Liver (tissue), 9 donors: ENCODE measurements around the gene NPIPB2. TPM values are rescaled to one million over a fixed set of nuclear protein-coding genes. Genes with fewer than 3 reads are reported as not detected.

ENCODE experiments used
- DNase-seq: peaks from one replicate; pipeline ENCODE4 v3.0.0-alpha.2; 2017; ENCODE audit warnings: low spot score
- H3K27ac ChIP-seq, 2 donors: one replicate each; pipeline ENCODE4 v1.7.0; 2013; ENCODE audit warnings: inconsistent platforms in 2 of 2, low read length in 2 of 2, control low read depth in 1 of 2, low read depth in 1 of 2, mild to moderate bottlenecking in 1 of 2
- H3K27me3 ChIP-seq, 4 donors: one replicate each; pipeline versions ENCODE4 v1.6.1 to v1.7.0; 2013; ENCODE audit warnings: low read length in 3 of 4, inconsistent platforms in 1 of 4, mild to moderate bottlenecking in 1 of 4, moderate library complexity in 1 of 4; ENCODE audit not compliant: control insufficient read depth in 4 of 4, insufficient read depth in 4 of 4
- H3K36me3 ChIP-seq, 4 donors: one replicate each; pipeline versions ENCODE4 v1.6.1 to v1.7.0; 2013; ENCODE audit warnings: low read length in 3 of 4, mild to moderate bottlenecking in 3 of 4, low read depth in 1 of 4, moderate library complexity in 1 of 4; ENCODE audit not compliant: control insufficient read depth in 4 of 4, insufficient read depth in 3 of 4
- H3K4me1 ChIP-seq, 4 donors: one replicate each; pipeline versions ENCODE4 v1.6.1 to v1.7.0; 2013; ENCODE audit warnings: low read length in 3 of 4, mild to moderate bottlenecking in 3 of 4, moderate library complexity in 1 of 4; ENCODE audit not compliant: control insufficient read depth in 4 of 4, insufficient read depth in 4 of 4
- H3K4me3 ChIP-seq, 3 donors: one replicate each; pipeline versions ENCODE4 v1.6.1 to v1.7.0; 2013; ENCODE audit warnings: low read length in 3 of 3, control low read depth in 1 of 3, low read depth in 1 of 3, mild to moderate bottlenecking in 1 of 3
- H3K9ac ChIP-seq, 2 donors: one replicate each; pipeline ENCODE4 v1.7.0; 2013; ENCODE audit warnings: low read length in 2 of 2, mild to moderate bottlenecking in 2 of 2, moderate library complexity in 2 of 2, control low read depth in 1 of 2, low read depth in 1 of 2
- H3K9me3 ChIP-seq, 4 donors: one replicate each; pipeline versions ENCODE4 v1.6.1 to v1.7.0; 2013; ENCODE audit warnings: low read length in 3 of 4; ENCODE audit not compliant: control insufficient read depth in 4 of 4
- EGR1 ChIP-seq, 2 donors: IDR thresholded peaks; 2 replicates each; pipeline ENCODE4 v1.6.1; 2016 to 2018; ENCODE audit warnings: antibody characterized with exemption in 2 of 2, low read depth in 2 of 2
- FOXA2 ChIP-seq: IDR thresholded peaks from 2 replicates; pipeline ENCODE4 v1.6.1; 2016; ENCODE audit warnings: antibody characterized with exemption
- GABPA ChIP-seq, 2 donors: IDR thresholded peaks in 1 of 2; conservative IDR thresholded peaks in 1 of 2; 2 replicates each; pipeline ENCODE4 v1.6.1; 2016; ENCODE audit warnings: antibody characterized with exemption in 2 of 2, mild to moderate bottlenecking in 1 of 2, moderate library complexity in 1 of 2
- HNF4A ChIP-seq, 2 donors: conservative IDR thresholded peaks; 2 replicates each; pipeline ENCODE4 v1.6.1; 2016; ENCODE audit warnings: antibody characterized with exemption in 2 of 2, mild to moderate bottlenecking in 2 of 2
- JUND ChIP-seq, 2 donors: IDR thresholded peaks; 2 replicates each; pipeline ENCODE4 v1.6.1; 2016; ENCODE audit warnings: antibody characterized with exemption in 2 of 2
- NR2F2 ChIP-seq: IDR thresholded peaks from 2 replicates; pipeline ENCODE4 v1.6.1; 2016; ENCODE audit warnings: antibody characterized with exemption
- RAD21 ChIP-seq, 2 donors: IDR thresholded peaks; 2 replicates each; pipeline ENCODE4 v1.6.1; 2016; ENCODE audit warnings: antibody characterized with exemption in 2 of 2, mild to moderate bottlenecking in 2 of 2
- RXRA ChIP-seq, 2 donors: IDR thresholded peaks; 2 replicates each; pipeline ENCODE4 v1.6.1; 2017 to 2018; ENCODE audit warnings: antibody characterized with exemption in 2 of 2, mild to moderate bottlenecking in 1 of 2
- TAF1 ChIP-seq: conservative IDR thresholded peaks from 2 replicates; pipeline ENCODE4 v1.6.1; 2016; ENCODE audit warnings: antibody characterized with exemption, mild to moderate bottlenecking
- YY1 ChIP-seq: IDR thresholded peaks from 2 replicates; pipeline ENCODE4 v1.6.1; 2016; ENCODE audit warnings: antibody characterized with exemption, mild to moderate bottlenecking
- WGBS: extraction: QIAGEN DNeasy Blood & Tissue Kit; methylation state at CpG from one replicate; pipeline ENCODE4 v1.1.7; 2013; 5-methylcytosine and 5-hydroxymethylcytosine counted together
- polyA plus RNA-seq, 2 donors: library from polyadenylated mRNA; stranded (reverse) in 1 of 2; unstranded in 1 of 2; fragments of 200-250 nt in 1 of 2; fragments of >200 nt in 1 of 2; fragmentation: Nextera tagmentation in 1 of 2; extraction: Ambion mirVana in 1 of 2; gene quantifications; one replicate each; pipeline versions ENCODE4 v1.2.1 to v1.2.3, GENCODE V29; 2013 to 2015
- total RNA-seq, 2 donors: library from RNA; depleted of rRNA; stranded (reverse); fragments of >200 nt; gene quantifications; one replicate each; pipeline ENCODE4 v1.2.3, GENCODE V29; 2014
- TF ChIP-seq, protein P1 (sequence below): IDR thresholded peaks from 2 replicates; pipeline ENCODE4 v1.6.1; 2016; ENCODE audit warnings: antibody characterized with exemption
- TF ChIP-seq, protein P2 (sequence below): IDR thresholded peaks from 2 replicates; pipeline ENCODE4 v1.6.1; 2016; ENCODE audit warnings: antibody characterized with exemption
- TF ChIP-seq, protein P3 (sequence below): fragments of 150-350 bp; IDR thresholded peaks from 2 replicates; pipeline ENCODE4 v1.5.1; 2017; ENCODE audit warnings: improper control_type of control experiment, low read depth, low read length; ENCODE audit not compliant: missing input control
- donor health status: healthy.
- donor health status: healthy.
- donor health status: healthy.
- donor health status: healthy.
- donor health status: healthy.

The NPIPB2 gene
- total and polyA plus RNA-seq, 4 donors = 0.75 to 4.9 (median 3.3) TPM

DNA sequence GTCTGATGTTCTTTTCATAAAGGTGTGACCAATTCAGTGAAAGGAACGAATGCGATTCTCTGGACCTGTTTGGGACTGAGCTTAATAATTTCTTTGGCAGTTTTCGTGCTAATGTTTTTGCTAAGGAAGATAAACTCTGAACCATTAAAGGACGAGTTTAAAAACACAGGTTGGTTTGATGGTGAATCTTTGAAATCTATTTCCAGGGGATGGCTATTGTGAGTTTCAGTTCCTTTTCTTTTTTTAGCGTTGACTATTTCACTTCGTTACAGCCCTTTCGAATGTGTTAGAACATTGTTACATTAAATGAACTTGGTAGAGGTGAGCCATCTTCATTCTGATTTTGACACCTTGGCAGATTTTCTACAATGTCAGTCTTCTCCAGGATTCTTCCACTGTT lies 24.3 kb upstream of the NPIPB2 start:
- H3K4me3 ChIP-seq = no peak overlapping the region
- H3K36me3 ChIP-seq = no peaks in the 10 kb centered on the region
- no peak overlapping the region for H3K27ac ChIP-seq
- TF ChIP-seq EGR1 (IDR thresholded peaks at IDR 0.05; ENCODE audit: low read depth in 2 of 2) = no peak
- TF ChIP-seq HNF4A (conservative IDR thresholded peaks at IDR 0.05) = no peak
- TF ChIP-seq YY1 = no peak
- no peak for TF ChIP-seq RXRA (IDR thresholded peaks at IDR 0.05)
- no peak for TF ChIP-seq TAF1
- TF ChIP-seq GABPA (IDR thresholded peaks at IDR 0.05 in 1 of 2, conservative IDR thresholded peaks at IDR 0.05 in 1 of 2) = no peak
- TF ChIP-seq, protein P1, sequence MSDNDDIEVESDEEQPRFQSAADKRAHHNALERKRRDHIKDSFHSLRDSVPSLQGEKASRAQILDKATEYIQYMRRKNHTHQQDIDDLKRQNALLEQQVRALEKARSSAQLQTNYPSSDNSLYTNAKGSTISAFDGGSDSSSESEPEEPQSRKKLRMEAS = no peak
- TF ChIP-seq, protein P2, sequence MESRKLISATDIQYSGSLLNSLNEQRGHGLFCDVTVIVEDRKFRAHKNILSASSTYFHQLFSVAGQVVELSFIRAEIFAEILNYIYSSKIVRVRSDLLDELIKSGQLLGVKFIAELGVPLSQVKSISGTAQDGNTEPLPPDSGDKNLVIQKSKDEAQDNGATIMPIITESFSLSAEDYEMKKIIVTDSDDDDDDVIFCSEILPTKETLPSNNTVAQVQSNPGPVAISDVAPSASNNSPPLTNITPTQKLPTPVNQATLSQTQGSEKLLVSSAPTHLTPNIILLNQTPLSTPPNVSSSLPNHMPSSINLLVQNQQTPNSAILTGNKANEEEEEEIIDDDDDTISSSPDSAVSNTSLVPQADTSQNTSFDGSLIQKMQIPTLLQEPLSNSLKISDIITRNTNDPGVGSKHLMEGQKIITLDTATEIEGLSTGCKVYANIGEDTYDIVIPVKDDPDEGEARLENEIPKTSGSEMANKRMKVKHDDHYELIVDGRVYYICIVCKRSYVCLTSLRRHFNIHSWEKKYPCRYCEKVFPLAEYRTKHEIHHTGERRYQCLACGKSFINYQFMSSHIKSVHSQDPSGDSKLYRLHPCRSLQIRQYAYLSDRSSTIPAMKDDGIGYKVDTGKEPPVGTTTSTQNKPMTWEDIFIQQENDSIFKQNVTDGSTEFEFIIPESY = no peak
- no peak for TF ChIP-seq NR2F2
- peaks cover 0 to under 1% (median under 1%) of the 10 kb centered on the region in 4 donors for H3K4me1 ChIP-seq
- 85% methylated on average over 7 of the region's 7 CpGs for WGBS
- no peaks in the 10 kb centered on the region for H3K9me3 ChIP-seq
- no peak for DNase-seq
- H3K9ac ChIP-seq = no peak overlapping the region
- H3K27me3 ChIP-seq = no peaks in the 10 kb centered on the region

DNA sequence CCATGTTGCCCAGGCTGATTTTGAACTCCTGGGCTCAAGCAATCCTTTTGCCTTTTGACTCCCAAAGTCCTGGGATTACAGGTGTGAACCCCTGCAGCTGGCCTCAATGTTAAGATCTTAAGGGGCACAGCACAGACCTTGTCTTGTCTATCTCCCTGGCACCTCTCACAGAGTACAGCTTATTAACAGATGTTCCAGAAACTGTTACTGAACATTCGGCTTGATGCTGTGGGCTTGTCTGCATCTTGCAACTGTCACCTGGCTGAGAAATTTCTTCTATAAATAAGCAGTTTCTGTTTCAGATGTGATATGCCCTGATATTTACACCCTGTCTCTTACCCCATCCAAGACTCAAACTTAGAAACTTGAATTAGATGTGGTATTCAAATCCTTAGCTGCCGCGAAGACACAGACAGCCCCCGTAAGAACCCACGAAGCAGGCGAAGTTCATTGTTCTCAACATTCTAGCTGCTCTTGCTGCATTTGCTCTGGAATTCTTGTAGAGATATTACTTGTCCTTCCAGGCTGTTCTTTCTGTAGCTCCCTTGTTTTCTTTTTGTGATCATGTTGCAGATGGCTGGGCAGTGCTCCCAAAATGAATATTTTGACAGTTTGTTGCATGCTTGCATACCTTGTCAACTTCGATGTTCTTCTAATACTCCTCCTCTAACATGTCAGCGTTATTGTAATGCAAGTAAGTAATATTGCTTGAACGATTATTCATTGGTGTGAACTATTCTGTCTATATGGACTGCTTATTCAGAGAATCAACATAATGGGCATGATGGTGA lies 23.1 kb upstream of the NPIPB2 start, which contains the start of gene TNFRSF17:
TSS of gene TNFRSF17 (plus strand) at position 450 of the 791 bp plus-strand sequence. CDS start at position 565, 115 bp downstream.
- WGBS = 86% methylated on average over 9 of the region's 9 CpGs
- H3K9me3 ChIP-seq = no peaks in the 10 kb centered on the region
- H3K9ac ChIP-seq = no peak within 1 kb of the TSS
- no peaks in the 10 kb centered on the region for H3K27me3 ChIP-seq
- no peak within 1 kb of the TSS for H3K4me3 ChIP-seq
- H3K4me1 ChIP-seq = peaks cover 0 to 3% (median under 1%) of the 10 kb centered on the region in 4 donors
- TF ChIP-seq, protein P1 = no peak
- no peak for TF ChIP-seq YY1
- TF ChIP-seq GABPA (IDR thresholded peaks at IDR 0.05 in 1 of 2, conservative IDR thresholded peaks at IDR 0.05 in 1 of 2) = no peak
- TF ChIP-seq, protein P3, sequence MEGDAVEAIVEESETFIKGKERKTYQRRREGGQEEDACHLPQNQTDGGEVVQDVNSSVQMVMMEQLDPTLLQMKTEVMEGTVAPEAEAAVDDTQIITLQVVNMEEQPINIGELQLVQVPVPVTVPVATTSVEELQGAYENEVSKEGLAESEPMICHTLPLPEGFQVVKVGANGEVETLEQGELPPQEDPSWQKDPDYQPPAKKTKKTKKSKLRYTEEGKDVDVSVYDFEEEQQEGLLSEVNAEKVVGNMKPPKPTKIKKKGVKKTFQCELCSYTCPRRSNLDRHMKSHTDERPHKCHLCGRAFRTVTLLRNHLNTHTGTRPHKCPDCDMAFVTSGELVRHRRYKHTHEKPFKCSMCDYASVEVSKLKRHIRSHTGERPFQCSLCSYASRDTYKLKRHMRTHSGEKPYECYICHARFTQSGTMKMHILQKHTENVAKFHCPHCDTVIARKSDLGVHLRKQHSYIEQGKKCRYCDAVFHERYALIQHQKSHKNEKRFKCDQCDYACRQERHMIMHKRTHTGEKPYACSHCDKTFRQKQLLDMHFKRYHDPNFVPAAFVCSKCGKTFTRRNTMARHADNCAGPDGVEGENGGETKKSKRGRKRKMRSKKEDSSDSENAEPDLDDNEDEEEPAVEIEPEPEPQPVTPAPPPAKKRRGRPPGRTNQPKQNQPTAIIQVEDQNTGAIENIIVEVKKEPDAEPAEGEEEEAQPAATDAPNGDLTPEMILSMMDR = no peak
- no peak for TF ChIP-seq RAD21 (IDR thresholded peaks at IDR 0.05)
- TF ChIP-seq FOXA2 = no peak
- no peak for TF ChIP-seq HNF4A (conservative IDR thresholded peaks at IDR 0.05)
- no peak for TF ChIP-seq JUND (IDR thresholded peaks at IDR 0.05)
- H3K36me3 ChIP-seq = no peaks in the 10 kb centered on the region
- no peak within 1 kb of the TSS for H3K27ac ChIP-seq
- no peak for DNase-seq
